CD4-positive, alpha-beta memory T cell (primary cell): Measurements from ENCODE around the gene PLXNA2. TPM values are rescaled to one million over a fixed set of nuclear protein-coding genes. Genes with fewer than 3 reads are reported as not detected.

Source experiments
- CTCF ChIA-PET: fragments of 350-600 bp; sonication (Branson Sonifier 250); formaldehyde crosslinking; loops from one replicate; lab custom pipeline; 2021; ENCODE audit warnings: inconsistent platforms; ENCODE audit not compliant: partially characterized antibody; lab: Charles Lee
- POLR2A ChIA-PET: fragments of 350-600 bp; sonication (Branson Sonifier 250); formaldehyde crosslinking; loops from one replicate; lab custom pipeline; 2021; ENCODE audit not compliant: partially characterized antibody; lab: Charles Lee
- DNase-seq, 5 donors: peaks; one replicate each; pipeline versions ENCODE4 v3.0.0 to v3.0.0-alpha.2; 2020 to 2022; ENCODE audit warnings: mixed read lengths in 1 of 5
- H3K27ac ChIP-seq: one replicate; pipeline ENCODE4 v1.7.0; 2013; ENCODE audit warnings: low read depth, low read length
- H3K27me3 ChIP-seq: 2 replicates; pipeline ENCODE4 v1.7.0; 2013; ENCODE audit warnings: mild to moderate bottlenecking, low read length, moderate library complexity; ENCODE audit not compliant: insufficient read depth
- H3K36me3 ChIP-seq: 2 replicates; pipeline ENCODE4 v1.7.0; 2013; ENCODE audit warnings: mild to moderate bottlenecking, low read length, moderate library complexity; ENCODE audit not compliant: insufficient read depth
- H3K4me1 ChIP-seq: 2 replicates; pipeline ENCODE4 v1.7.0; 2013; ENCODE audit warnings: mild to moderate bottlenecking, low read length, moderate library complexity; ENCODE audit not compliant: insufficient read depth
- H3K4me3 ChIP-seq, 2 donors: one replicate each; pipeline ENCODE4 v1.7.0; 2013; ENCODE audit warnings: low read length in 2 of 2, mild to moderate bottlenecking in 1 of 2
- H3K9me3 ChIP-seq, 2 donors: one replicate each; pipeline ENCODE4 v1.7.0; 2013; ENCODE audit warnings: low read length in 2 of 2, control low read depth in 1 of 2; ENCODE audit not compliant: control insufficient read depth in 1 of 2
- H3K27ac Mint-ChIP-seq, 7 donors: one replicate each; pipeline ENCODE4 v1.8.0; 2020 to 2021; ENCODE audit warnings: mixed read lengths in 7 of 7, mild to moderate bottlenecking in 6 of 7, inconsistent platforms in 3 of 7, moderate library complexity in 3 of 7
- H3K27me3 Mint-ChIP-seq, 2 donors: one replicate each; pipeline ENCODE4 v1.8.0; 2020 to 2021; ENCODE audit warnings: mixed read lengths in 2 of 2
- H3K36me3 Mint-ChIP-seq, 2 donors: one replicate each; pipeline ENCODE4 v1.8.0; 2020 to 2021; ENCODE audit warnings: mixed read lengths in 2 of 2, inconsistent platforms in 1 of 2, mild to moderate bottlenecking in 1 of 2
- H3K4me1 Mint-ChIP-seq, 4 donors: one replicate each; pipeline ENCODE4 v1.8.0; 2020 to 2021; ENCODE audit warnings: mixed read lengths in 4 of 4, mild to moderate bottlenecking in 1 of 4
- H3K4me3 Mint-ChIP-seq, 8 donors: one replicate each; pipeline ENCODE4 v1.8.0; 2020 to 2021; ENCODE audit warnings: mixed read lengths in 8 of 8, mild to moderate bottlenecking in 7 of 8, moderate library complexity in 6 of 8, inconsistent platforms in 3 of 8
- H3K9me3 Mint-ChIP-seq, 8 donors: one replicate each; pipeline ENCODE4 v1.8.0; 2020 to 2021; ENCODE audit warnings: mixed read lengths in 8 of 8, mild to moderate bottlenecking in 5 of 8, inconsistent platforms in 3 of 8, moderate library complexity in 1 of 8
- intact Hi-C: fragments of 100-400 bp; cut with micrococcal nuclease; formaldehyde crosslinking; loops from one replicate; pipeline ENCODE4 v1.15.1; 2023
- polyA plus RNA-seq, 2 donors: library from polyadenylated mRNA; unstranded; fragments of 300-500 nt; fragmentation: Illumina TruSeq; gene quantifications; one replicate each; pipeline ENCODE4 v1.2.3, GENCODE V29; 2021
- total RNA-seq, 2 experiments: library from RNA; stranded (reverse); gene quantifications; one replicate each; pipeline ENCODE4 v1.2.3, GENCODE V29; 2021

Gene PLXNA2
- total and polyA plus RNA-seq, 4 experiments from 2014 or later: 0.10 to 4.0 (median 1.8) TPM

- intact Hi-C loops: no loop called here
- Mint-ChIP-seq H3K36me3 (no peaks in the 10 kb centered on the region), H3K4me1 (no peaks in the 10 kb centered on the region), H3K9me3 (peaks cover 0 to 2% (median 0%) of the 10 kb centered on the region in 8 donors), H3K4me3 (no peak overlapping the region), H3K27ac (no peak overlapping the region), H3K27me3 (peaks cover 0 to 4% of the 10 kb centered on the region in 2 donors)
- no peaks in the 10 kb centered on the region for H3K27me3 ChIP-seq
- H3K4me1 ChIP-seq: no peaks in the 10 kb centered on the region
- H3K9me3 ChIP-seq: no peaks in the 10 kb centered on the region
- no peak for DNase-seq
- no peak overlapping the region for H3K27ac ChIP-seq
- CTCF ChIA-PET: no interaction called here
- no peaks in the 10 kb centered on the region for H3K36me3 ChIP-seq
- H3K4me3 ChIP-seq: no peak overlapping the region
- POLR2A ChIA-PET: no interaction called here
These were observed 169.8 kb downstream of the PLXNA2 start for GRCh38 chr1:208074353-208074752.

GRCh38 chr1:208071435-208072031 is 172.7 kb downstream of the PLXNA2 start:
- ChIA-PET POLR2A (no interaction called here), CTCF (interaction anchor here (1.2 to 1.5 kb wide), 2 partner anchors 22 to 49 kb away, joined by 4 to 5 read pairs; no protein-coding TSS in a partner anchor)
- no peaks in the 10 kb centered on the region for H3K9me3 Mint-ChIP-seq
- intact Hi-C loops: no loop called here
- no peak overlapping the region for H3K4me3 Mint-ChIP-seq
- no peak for DNase-seq
- no peaks in the 10 kb centered on the region for H3K27me3 ChIP-seq
- peaks cover 1 to 4% of the 10 kb centered on the region in 2 donors for H3K27me3 Mint-ChIP-seq
- H3K4me1 Mint-ChIP-seq: no peaks in the 10 kb centered on the region
- H3K36me3 ChIP-seq: no peaks in the 10 kb centered on the region
- no peaks in the 10 kb centered on the region for H3K4me1 ChIP-seq
- no peak overlapping the region for H3K4me3 ChIP-seq
- no peaks in the 10 kb centered on the region for H3K36me3 Mint-ChIP-seq
- no peak overlapping the region for H3K27ac ChIP-seq
- no peak overlapping the region for H3K27ac Mint-ChIP-seq
- no peaks in the 10 kb centered on the region for H3K9me3 ChIP-seq

GRCh38 chr1:208069908-208070307 is 174.3 kb downstream of the PLXNA2 start:
- Mint-ChIP-seq H3K27ac (no peak overlapping the region), H3K27me3 (peaks cover 0 to 1% of the 10 kb centered on the region in 2 donors)
- intact Hi-C loops: no loop called here

GRCh38 chr1:208069317-208069716 is 174.9 kb downstream of the PLXNA2 start:
- Histone ChIP-seq H3K27ac (no peak overlapping the region), H3K4me1 (no peaks in the 10 kb centered on the region), H3K9me3 (no peaks in the 10 kb centered on the region), H3K36me3 (no peaks in the 10 kb centered on the region), H3K27me3 (no peaks in the 10 kb centered on the region), H3K4me3 (no peak overlapping the region)
- no peaks in the 10 kb centered on the region for H3K36me3 Mint-ChIP-seq
- peaks cover 0 to 1% of the 10 kb centered on the region in 2 donors for H3K27me3 Mint-ChIP-seq
- no peaks in the 10 kb centered on the region for H3K4me1 Mint-ChIP-seq
- no peak overlapping the region for H3K4me3 Mint-ChIP-seq
- H3K9me3 Mint-ChIP-seq: no peaks in the 10 kb centered on the region
- intact Hi-C loops: no loop called here
- ChIA-PET CTCF (no interaction called here), POLR2A (no interaction called here)
- DNase-seq: no peak
- peak overlapping the region in 1 of 7 donors; percentile 41 for H3K27ac Mint-ChIP-seq

More at GRCh38 chr1:208069908-208070307, 174.3 kb downstream of the PLXNA2 start:
- H3K4me3 Mint-ChIP-seq: no peak overlapping the region
- Histone ChIP-seq H3K36me3 (no peaks in the 10 kb centered on the region), H3K4me3 (no peak overlapping the region), H3K9me3 (no peaks in the 10 kb centered on the region), H3K27me3 (no peaks in the 10 kb centered on the region), H3K4me1 (no peaks in the 10 kb centered on the region), H3K27ac (no peak overlapping the region)
- H3K4me1 Mint-ChIP-seq: no peaks in the 10 kb centered on the region
- DNase-seq: no peak
- POLR2A ChIA-PET: no interaction called here
- no peaks in the 10 kb centered on the region for H3K36me3 Mint-ChIP-seq
- H3K9me3 Mint-ChIP-seq: no peaks in the 10 kb centered on the region
- CTCF ChIA-PET: interaction anchor here (1.1 to 1.5 kb wide), 2 partner anchors 12 to 48 kb away, joined by 4 read pairs; no protein-coding TSS in a partner anchor

- H3K27ac Mint-ChIP-seq: peak overlapping the region in 1 of 7 donors; percentile 41
- ChIA-PET CTCF (interaction anchor here (1.5 kb wide), 1 partner anchor 10 kb away, joined by 3 read pairs; no protein-coding TSS in a partner anchor), POLR2A (no interaction called here)
- H3K4me1 Mint-ChIP-seq: no peaks in the 10 kb centered on the region
- Histone ChIP-seq H3K4me3 (no peak overlapping the region), H3K27me3 (no peaks in the 10 kb centered on the region), H3K9me3 (no peaks in the 10 kb centered on the region), H3K4me1 (no peaks in the 10 kb centered on the region), H3K27ac (no peak overlapping the region), H3K36me3 (no peaks in the 10 kb centered on the region)
- intact Hi-C loops: no loop called here
- no peaks in the 10 kb centered on the region for H3K36me3 Mint-ChIP-seq
- DNase-seq: no peak
- no peak overlapping the region for H3K4me3 Mint-ChIP-seq
- H3K27me3 Mint-ChIP-seq: peaks cover 0 to 1% of the 10 kb centered on the region in 2 donors
- H3K9me3 Mint-ChIP-seq: no peaks in the 10 kb centered on the region
These were observed 175.3 kb downstream of the PLXNA2 start for GRCh38 chr1:208068908-208069307.

- CTCF ChIA-PET: interaction anchor here (1.5 kb wide), 1 partner anchor 9 kb away, joined by 3 read pairs; no protein-coding TSS in a partner anchor
- H3K27ac Mint-ChIP-seq: no peak overlapping the region
- no peak for DNase-seq
- Histone ChIP-seq H3K4me3 (no peak overlapping the region), H3K27me3 (no peaks in the 10 kb centered on the region), H3K36me3 (no peaks in the 10 kb centered on the region), H3K9me3 (no peaks in the 10 kb centered on the region), H3K4me1 (no peaks in the 10 kb centered on the region), H3K27ac (no peak overlapping the region)
- no peak overlapping the region for H3K4me3 Mint-ChIP-seq
- intact Hi-C loops: no loop called here
- no peaks in the 10 kb centered on the region for H3K4me1 Mint-ChIP-seq
- H3K9me3 Mint-ChIP-seq: no peaks in the 10 kb centered on the region
- POLR2A ChIA-PET: no interaction called here
- H3K27me3 Mint-ChIP-seq: peaks cover 0 to 1% of the 10 kb centered on the region in 2 donors
- H3K36me3 Mint-ChIP-seq: no peaks in the 10 kb centered on the region
These were observed 175.8 kb downstream of the PLXNA2 start for GRCh38 chr1:208068407-208068806.

GRCh38 chr1:208066583-208066982 is 177.6 kb downstream of the PLXNA2 start:
- H3K9me3 Mint-ChIP-seq: no peaks in the 10 kb centered on the region

More at GRCh38 chr1:208066583-208066982, 177.6 kb downstream of the PLXNA2 start:
- no peak overlapping the region for H3K4me3 Mint-ChIP-seq
- ChIA-PET CTCF (no interaction called here), POLR2A (no interaction called here)
- no peak overlapping the region for H3K27ac ChIP-seq
- DNase-seq: no peak
- H3K36me3 ChIP-seq: no peaks in the 10 kb centered on the region
- no peaks in the 10 kb centered on the region for H3K9me3 ChIP-seq
- H3K4me1 ChIP-seq: no peaks in the 10 kb centered on the region
- no peaks in the 10 kb centered on the region for H3K4me1 Mint-ChIP-seq
- no peak overlapping the region for H3K27ac Mint-ChIP-seq
- intact Hi-C loops: no loop called here
- H3K27me3 ChIP-seq: no peaks in the 10 kb centered on the region
- no peak overlapping the region for H3K4me3 ChIP-seq
- no peaks in the 10 kb centered on the region for H3K36me3 Mint-ChIP-seq
- H3K27me3 Mint-ChIP-seq: peaks cover 1% of the 10 kb centered on the region in 2 donors
